GM18499 (cell line): ENCODE results near the gene CARD10.

Experiments used
- ATAC-seq: cut with Tn5 transposase; IDR thresholded peaks from one replicate; pipeline ENCODE4 v1.9.1; 2021; ENCODE audit warnings: moderate number of reproducible peaks; ENCODE audit not compliant: insufficient read depth, unreplicated experiment

The CARD10 gene

DNA sequence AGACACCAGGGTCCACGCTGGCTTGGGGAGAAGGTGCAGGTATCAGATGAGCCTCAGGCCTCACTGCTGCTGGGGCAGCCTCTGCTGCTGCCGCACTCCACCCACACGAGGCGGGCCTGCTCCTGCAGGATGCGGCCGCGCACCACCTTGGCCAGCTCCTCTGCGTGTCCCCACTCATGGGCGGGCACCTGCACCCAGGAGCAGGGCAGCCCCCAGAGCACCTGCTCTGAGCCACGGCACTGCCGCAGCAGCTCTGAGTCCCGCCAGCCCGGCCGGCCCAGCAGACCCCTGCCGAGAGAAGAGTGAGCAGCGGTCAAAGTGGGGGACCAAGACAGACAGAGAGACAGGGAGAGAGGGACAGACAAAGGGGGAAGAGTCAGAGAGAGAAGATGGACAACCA, 28.1 kb downstream of the CARD10 start:
- ATAC-seq: no peak

- ATAC-seq: no peak
These were observed 29.2 kb downstream of the CARD10 start for GRCh38 chr22:37489983-37490382.

- ATAC-seq: no peak
These were observed 30.7 kb downstream of the CARD10 start for GRCh38 chr22:37488337-37489135.

GRCh38 chr22:37487571-37487970, 31.6 kb downstream of the CARD10 start:
- no peak for ATAC-seq

DNA sequence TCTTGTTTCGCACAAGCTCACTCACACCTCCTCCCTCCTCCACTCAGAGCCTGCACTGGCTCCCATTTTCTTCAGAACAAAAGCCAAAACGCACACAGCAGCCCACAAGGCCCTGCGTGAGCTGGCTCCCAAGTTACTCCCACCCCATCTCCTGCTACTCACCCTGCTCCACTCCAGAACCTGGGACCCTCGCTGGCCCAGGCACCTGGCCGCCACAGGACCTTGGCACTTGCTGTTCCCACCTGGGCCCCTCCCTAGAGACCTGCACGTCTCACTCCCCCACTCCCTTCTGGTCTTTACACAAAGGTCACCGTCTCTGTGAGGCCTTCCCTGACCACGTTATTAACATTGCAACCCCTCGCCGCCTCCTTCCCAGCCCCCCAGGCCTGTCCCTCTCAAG, 32.1 kb downstream of the CARD10 start:
- no peak for ATAC-seq

DNA sequence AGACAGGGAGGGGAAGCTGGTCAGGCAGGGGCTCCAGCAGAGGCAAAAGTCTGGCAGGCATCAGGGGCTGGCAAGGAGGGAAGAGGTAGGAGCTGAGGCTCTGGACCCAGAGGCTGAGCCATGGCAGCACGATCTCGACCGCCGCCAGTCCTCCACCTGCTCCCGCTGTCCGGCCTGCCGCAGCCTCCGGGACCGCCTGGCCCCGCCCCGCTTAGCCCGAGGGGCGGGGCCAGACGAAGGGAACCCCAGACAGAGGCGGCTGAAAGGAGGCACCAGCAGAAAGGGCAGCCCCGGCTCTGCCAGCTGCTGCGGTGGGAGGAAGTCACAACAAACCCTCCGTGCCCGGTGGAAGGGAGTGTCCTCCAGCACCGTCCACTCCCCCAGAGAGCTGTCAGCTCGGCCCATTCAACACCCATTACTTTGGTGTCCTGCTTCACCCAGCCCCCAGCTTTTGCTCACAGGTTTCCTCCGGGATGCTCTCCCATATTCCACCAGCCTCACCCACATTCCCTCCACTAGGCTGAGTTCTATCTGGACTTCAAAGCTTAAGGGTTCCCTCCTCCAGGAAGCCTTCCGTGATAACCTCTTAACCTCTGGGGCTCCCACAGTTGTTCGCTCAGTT, 32.9 kb downstream of the CARD10 start, which contains the start of gene MFNG:
Gene MFNG, minus strand, starts transcription at position 161 of the 622 bp plus-strand sequence. CDS start 207 bp downstream, outside the sequence.
- ATAC-seq: no peak

DNA sequence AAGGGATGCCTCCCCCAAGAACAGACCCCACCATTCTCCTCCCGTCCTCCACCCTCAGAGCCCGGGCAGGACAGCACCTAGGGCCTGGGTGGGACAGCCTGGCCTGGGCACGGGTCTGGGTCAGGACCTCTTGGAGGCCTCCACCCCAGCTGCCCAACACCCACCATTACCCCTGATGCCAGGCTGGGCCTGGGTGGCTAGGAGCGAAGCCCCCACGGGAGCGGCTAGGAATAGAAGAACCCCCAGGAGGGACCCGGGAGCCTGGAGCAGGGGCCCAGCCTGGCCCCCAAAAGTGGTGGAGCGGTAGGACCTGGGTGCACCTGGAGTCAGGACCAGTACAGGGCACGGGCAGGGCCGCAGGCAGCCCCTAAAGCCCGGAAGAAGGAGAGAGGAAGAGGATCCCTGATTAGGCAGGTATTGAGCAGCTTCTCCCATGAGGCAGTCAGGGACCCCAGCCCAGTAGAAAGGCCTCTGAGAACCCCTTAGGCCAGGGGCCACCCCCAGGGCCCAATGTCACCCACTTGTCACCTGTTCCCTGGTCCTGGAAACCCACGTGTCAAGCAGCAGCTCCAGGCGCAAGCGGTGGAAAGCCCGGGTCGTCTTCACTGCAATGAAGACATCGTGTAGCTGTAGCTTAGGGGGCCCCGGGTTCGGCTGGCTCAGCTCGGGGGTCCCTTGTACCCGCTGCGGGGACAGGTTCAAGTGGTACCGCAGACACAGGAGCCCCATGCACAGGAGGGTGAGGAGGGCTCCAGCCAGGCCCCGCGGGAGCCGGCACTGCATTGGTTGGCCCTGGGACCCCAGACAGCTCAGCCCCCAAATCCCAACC, 33.6 kb downstream of the CARD10 start:
- ATAC-seq: no peak

DNA sequence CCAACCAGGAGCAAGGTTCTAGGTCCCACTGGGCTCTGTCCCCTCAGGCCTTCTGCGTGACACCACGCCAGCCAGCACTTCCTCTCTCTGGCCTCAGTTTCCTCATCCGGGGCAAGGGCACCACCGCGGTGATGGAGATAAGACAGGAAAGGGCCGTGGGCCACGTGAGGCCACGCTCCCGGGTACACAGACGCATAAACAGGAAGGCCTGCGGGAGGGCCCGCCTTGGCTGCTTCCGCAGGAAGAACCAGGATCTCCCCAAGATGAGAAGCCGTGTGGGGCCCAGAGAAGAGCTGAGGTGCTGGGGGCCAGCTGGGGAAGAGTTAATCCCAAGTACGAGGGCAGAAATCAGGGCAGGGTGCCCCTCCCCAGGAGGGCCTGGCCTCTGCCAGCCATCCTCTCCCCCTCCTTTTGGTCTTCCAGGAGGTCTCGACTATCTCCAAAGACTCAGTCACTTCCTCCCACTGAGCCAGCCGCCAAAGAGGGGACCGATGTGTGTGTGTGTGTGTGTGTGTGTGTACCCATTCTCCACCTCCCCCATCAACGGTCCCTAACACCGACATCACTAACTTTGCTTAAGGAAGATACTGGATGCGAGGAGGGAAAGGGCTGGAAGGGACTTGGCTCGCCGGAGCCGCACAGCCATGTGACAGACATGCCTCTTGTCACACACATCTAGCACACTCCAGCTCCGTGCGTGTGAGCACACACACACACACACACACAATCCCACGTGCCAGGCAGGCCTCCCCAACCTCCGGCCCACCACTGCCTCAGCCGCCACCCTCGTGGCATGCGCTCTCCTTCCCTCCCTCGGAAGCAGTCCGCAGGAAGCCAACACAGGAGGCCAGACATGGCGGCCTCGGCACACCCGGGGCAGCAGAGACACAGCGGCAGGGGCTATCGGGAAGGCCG, 34.5 kb downstream of the CARD10 start:
- no peak for ATAC-seq

DNA sequence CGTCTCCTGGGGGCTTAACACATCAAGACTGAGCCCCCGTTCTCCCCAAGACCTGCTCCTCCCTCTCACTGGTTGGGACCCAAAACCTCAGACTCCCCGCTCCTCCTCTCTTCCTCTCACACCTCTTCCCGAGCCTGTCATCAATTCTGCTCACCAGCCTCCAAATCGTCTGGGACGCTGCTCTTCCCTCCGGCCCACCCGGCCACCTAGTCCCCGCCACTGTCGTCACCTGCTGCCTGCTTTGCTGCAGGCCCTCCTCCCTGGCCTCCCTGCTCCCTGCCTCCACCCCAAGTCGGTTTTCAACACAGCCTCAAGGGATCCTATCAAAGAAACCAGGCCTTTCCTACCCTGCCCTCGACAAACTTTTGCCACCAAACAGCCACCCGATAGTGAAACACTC, 36.2 kb downstream of the CARD10 start:
- no peak for ATAC-seq

DNA sequence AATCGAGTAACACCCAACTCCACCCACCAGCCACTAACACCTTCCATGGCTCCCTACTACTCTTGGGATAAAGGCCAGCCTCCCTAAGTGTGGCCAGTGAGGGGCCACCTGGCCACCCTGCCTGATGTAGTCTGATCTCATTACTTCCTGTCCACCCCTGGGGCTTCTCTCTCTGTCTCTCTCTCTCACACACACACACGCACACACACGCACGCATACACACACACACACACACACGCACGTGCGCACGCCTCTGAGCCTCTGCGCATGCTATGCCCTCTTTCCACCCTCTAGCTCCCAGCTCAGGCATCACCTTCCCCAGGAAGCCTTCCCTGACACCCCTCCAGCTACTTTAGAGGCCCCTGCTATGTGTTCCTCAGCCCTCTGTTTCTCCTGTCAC, 37.0 kb downstream of the CARD10 start:
- ATAC-seq: no peak

GRCh38 chr22:37481347-37481907, 37.8 kb downstream of the CARD10 start:
- no peak for ATAC-seq

GRCh38 chr22:37480387-37481346, 38.5 kb downstream of the CARD10 start:
- ATAC-seq: no peak

DNA sequence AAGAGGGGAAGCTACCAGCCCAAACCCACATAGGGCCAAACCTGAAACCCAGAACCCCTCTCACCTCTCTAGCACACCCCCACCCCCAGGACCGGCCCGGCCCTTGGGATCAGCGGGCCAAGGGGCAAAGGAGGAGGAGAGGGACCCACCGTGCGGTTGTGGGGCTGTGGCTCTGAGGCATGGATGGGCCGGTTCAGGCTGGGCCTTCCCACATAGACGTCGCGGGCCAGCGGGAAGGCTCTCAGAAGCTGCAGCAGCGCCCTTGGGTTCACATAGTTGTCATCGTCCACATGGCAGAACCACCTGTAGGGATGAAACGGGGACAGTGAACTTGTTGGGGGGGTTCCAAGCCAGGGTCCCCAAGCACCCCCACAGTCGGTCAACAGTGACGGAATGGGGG, 40.0 kb downstream of the CARD10 start:
- ATAC-seq: no peak

- no peak for ATAC-seq
These were observed 42.6 kb downstream of the CARD10 start for GRCh38 chr22:37476389-37477329.

DNA sequence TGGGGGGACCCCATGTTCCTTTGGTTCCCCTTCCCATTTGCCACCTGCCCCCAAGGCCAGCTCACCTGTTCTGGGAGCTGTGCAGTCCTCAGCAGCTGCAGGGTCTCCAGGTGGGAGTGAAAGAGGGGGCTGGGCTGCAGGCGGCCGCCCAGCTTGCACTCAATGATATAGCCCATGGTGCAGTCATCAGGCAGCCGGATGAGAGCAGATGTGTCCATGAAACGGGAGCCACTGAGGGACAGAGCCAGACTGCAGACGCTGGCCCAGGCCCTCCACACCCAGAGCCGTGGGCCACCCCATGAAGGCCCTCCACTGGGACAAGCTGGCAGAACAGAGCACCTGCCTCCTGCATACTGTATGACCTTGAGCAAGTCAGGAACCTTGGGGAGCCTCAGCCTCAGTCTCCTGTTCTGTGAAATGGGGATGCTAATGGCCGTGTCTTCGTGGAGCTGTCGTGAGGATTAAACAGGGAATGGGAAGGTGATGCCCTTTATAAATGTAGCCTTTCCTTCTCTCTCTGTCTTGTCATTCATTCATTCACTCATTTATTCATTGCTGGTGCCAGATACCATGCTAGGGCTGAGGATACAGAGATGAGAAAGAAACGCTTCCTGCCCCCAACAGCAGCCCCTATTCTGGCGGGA, 44.6 kb downstream of the CARD10 start:
- no peak for ATAC-seq

- ATAC-seq: no peak
These were observed 45.7 kb downstream of the CARD10 start for GRCh38 chr22:37473437-37473946.
